NCI-H748 treated with DMSO at 0.1 percent for 48 hours (cell line): ENCODE measurements around the gene LRRC27.

Experiments
- DNase-seq: peaks from one replicate; lab custom pipeline; 2025; lab: John Stamatoyannopoulos, UW

Gene LRRC27

DNA sequence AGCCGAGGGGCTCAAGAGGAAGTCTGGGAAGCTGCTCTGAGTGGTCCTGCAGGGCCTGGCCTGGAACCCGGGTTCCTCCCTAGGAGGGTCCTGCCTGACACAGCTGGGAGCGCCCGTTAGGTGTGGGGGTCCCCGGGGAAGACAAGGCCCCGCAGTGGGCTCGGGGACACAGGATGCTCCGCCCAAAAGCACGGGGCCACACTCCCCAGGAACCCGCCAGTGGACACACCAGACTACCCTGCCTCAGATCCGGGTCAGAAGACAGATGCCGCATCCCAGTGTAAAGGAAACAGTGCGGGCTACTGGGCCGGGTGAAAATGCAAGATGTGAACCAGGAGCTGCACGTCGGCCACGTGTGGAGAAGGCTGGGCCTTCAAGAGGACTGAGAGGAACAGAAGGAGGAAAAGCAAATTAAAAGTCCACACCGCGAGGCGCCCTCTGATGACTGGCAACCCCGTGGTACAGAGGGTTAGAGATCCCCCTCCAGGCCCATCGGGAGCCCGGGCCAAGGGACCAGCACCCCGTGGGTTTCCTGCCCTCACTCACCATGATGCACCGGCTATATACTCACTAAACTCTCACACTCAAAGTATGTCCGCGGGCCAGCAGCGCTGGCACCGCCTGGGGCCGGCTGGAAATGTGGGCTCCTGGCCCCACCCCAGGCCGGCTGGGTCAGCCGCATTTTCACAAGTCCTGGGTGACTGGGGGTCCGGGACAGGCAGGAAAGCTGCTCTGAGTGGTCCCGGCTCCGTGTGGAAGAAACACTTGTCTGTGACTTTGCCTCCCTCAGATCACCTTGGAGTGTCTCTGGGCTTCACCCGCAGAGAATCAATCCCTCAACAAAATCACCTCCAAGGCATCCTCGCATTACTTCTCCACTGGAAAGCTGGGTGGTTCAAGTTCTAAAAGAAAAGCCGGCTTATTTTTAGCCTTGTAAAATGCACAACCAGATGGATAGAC is 30.3 kb upstream of the LRRC27 start:
- no peak for DNase-seq

DNA sequence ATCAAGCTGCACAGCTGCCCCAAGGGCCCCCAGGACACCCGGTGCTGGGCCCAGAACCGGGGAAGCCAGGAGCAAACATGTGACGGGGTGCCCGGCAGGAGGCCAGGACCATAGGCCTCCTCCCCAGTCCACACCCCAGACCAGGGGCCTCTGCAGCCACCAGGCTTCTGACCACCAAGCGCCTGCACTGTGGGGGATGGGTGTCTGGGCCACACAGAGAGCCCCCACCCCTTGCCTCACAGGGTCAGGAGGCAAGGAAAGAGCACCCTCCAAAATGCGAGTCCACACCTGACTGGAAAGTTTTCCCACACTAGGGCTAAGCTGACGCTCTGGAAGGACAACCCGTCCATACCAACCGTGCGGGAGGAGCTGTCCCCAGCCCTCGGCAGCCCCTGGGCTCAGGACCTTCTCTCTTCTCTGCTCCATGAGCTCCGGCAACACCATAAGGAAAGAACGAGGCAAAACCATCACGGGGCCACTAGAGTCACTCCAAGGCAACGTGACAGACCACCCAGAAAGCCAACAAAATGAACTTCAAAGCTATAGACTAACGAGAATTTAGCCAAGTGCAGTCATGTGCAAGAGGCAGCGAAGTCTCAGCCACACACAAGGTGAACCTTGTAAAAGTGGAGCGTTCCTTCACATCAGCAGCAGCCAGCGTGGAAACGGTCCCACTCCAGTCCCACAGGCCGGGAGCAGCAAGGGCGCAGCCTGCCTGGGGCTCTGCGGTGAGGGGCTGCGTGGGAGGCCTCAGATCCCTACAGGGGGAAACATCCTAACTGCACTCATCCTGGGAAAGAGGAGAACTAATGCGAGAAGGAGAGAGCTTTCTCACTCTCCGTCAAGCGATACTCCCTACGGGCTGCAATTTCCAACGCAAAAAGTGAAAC is 29.3 kb upstream of the LRRC27 start:
- DNase-seq, result no peak

DNA sequence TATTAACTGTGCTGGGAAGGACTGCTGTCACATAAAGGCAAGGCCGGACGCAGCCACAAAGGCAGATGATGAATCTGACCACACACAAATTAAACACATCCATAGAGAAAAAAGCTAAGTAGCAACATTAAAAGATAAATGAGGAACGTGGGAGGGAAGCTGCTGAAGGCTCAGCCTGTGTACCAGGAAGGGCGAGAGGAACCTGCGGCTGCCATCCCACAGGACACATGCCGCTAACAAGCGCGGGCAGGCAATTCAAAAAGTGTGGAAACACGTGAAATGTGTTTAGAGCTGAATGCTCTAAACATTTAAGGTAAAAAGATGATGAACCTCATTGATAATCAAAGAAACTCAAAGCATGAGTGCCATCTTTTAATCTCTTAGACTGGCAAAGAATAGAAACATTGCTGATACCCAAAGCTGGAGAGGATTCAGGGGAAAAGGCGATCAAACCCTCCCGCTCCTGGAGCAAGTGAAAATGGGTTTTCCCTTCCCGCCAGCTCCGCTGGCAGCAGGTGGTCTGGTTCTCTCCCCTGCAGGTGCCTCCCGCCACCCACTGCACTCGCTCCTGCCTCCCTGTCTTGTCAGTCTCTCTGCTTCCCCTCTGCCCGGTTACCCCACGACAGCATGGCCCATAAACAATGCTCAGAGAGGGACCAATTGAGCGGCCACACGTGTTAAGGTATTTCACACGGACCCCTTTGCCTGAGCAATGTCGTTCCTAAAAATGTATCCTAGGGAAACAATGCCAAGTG is 28.5 kb upstream of the LRRC27 start:
- DNase-seq, result no peak

DNA sequence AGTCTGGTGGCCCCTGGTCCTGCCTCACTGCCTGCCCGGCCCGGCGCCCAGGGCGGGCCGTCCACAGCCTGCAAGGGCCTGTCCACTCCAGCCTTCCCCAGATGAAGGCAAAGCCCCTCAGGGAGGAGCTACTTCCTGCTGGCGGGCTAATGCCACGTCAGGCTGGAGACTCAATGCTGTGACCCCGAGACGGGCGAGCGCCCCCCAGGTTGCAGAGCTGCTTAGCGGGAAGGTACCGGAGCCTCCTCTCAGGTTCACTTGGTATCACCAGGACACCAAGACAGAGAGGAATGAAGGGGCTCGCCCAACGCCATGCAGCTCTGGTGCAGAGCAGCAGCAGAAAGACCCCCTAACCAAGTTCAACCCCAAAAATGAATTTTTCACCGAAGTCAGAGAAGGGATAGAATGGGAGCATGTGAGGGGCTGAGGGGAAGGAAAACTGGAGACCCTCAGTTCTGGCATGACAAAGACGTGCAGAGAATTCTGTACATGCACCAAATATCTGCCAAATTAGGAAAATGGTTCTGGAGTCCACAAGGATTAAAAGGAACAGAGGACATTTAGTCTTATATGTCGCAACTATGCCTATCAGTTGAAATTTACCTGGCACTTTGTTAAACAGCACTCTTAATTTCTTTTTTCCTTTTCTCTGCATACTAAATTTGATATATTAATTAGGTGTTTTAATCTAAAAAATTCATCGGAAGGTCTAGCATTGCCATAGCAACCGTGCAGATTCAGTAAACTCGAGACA is 27.1 kb upstream of the LRRC27 start:
- DNase-seq, result no peak

DNA sequence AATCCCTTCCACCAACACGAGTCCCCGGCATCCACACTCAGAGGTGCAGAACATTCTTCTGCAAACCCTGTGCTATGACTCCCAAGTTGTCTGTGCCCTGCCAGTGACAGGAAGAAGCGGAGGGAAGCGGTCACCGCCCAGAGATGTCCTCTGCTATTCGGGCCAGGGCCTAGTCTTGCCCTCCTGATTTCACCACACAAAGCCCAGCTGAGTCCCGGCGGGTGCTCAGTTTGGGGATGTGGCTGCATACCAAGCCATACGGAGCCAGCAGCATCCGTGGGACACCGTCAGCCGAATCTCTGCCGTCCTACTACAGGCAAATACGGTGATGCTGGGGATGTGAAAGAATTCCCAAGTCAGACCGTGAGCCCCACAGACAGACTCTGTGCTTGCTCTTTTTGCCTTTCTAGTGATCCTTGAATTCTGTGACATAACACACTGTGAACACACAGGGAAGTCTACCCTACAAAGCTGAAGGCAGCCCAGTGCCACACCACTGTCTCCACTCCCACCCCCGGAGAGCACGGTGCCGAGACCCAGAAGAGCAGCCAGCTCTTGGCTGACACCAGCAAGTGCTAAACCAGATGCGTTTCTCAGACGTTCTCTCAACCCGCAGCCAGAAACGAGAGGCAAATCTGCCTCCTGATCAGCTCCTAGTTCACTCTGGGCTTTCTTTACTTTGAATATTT is 26.2 kb upstream of the LRRC27 start:
- DNase-seq, result no peak

DNA sequence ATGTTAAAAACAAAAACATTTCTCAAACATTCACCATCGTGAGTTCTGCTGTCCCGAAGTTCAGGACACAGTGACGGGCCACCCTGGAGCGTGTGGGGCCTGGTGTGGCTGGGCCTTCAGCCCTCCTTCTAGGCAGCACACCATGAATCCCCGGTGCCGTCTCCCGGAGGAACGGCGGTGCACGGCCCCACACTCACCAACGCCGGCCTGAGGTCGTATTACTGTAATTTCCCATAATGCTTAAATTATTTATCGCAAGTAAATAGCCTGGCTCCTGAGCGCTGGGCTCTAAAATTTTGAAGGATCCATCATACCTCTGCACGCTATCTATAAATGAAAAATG is 25.7 kb upstream of the LRRC27 start:
- DNase-seq, result no peak

DNA sequence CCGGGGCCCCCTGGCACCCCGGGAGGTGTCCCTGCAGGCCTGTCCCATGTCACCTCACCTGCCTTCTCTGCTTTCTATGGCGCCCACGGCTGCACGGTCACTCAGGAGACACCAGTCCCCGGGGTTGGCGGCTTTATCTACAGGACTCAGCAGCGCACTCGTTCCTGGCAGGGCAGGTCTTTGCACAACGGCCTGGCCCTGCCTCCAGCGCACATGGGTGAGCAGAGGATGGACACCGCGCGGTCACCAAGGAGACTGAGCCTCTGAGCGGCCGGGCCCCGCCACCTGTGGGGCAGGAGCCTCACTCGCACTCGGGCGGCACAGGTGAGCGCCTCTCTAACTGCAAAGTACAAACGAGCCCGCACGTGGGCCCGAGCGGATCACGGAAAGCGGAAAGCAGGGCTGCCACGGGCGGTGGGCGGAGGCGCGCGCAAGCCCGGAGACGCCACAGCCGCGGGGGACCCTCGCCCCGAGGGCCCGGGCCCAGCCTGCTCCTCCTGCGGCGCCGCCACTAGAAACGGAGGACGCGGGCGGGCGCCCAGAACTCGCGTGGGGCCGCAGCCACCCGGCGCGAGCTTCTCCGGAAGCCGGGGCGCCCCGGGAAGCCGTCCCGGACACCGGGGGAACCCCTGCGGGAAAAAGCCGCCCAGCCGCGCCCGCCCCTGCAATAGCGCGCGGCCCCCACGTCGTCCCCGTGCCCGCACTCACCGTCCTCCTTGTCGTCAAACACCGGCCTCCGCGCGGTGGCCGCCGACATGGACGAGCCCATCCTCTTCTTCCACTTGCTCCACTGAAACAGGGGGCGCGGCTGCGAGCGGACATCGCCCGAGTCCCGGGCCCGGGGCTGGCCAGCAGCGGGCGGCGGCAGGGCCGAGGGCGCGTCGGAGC is 24.9 kb upstream of the LRRC27 start:
- peak; percentile 53 for DNase-seq

DNA sequence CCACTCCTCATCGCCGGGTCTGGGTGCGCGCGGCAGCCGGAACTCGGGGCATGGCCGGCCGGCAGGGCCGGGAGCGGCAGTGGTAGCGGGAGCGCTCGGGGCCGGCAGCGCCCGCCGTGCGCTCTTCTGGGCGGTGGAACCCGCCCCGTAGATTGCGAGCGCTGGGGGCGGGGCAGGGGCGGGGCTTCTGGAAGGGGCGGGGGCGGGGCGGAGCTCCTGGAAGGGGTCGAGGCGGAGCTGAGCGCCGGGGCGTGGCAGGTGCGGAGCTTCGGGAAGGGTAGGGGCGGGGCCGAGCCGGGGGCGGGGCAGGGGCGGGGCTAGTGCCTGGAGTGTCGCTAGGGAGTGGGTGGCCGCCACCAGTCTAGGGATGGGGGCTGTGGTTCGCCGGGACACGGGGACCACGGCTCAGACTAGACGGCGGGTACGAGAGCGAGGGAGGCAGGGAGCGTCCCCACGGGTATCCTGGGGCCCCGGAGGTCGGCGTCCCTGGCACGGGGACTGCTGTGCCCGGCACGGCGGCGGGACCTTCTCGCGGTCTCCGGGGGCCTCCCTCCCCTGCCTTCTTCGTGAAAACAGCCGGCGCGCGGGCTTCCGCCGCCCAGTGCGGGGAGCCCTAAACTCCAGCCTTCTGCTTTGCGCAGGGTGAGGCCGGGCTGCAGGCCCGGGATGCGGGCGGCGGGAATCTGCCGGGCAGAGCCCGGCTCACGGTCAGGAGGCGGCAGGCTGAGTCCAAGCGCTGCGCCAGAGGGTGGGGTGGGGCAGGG is 24.0 kb upstream of the LRRC27 start, which contains the start of gene STK32C:
TSS of gene STK32C (minus strand) at position 128 of the 764 bp plus-strand sequence. CDS start at position 11, 117 bp downstream.
- peak; percentile 43 for DNase-seq

DNA sequence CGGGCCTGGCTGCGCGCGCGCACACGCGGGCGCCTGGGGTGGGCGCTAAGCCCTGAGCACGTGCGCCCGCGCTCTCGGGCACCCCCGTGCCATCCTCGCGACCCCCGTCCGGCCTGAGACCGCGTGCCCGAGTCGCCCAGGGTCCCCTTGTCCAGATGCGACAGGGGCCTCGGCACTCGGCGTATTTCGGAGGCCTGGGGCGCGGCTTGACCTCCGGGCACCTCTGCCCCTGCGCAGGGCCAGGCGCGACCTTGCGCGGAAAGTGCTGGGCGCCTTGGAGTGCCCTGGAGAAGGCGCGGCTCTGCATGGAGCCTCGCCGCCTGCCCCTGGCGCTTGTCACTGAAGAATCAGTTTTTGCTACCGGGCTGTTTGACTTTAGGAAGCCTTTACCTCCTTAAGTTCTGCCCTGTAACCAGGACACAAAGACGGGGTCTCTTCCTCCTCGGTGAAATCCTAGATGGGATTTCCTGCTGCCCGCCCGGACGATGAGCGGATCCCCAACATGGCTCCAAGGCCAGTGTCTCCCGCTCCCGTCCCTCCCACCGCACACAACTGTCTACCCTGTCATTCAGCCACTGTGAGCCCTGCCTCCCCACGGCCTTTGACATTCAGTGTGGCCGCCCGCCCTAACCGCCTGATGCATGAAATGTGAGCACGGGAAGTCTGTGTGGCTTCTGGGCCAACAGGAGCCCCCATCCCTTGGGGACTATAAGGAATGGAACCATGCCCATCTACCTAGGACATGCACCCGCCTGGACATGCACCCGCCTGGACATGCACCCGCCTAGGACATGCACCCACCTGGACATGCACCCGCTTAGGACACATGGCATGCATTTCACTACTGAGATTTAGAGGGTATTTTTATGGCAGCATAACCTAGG is 23.2 kb upstream of the LRRC27 start:
- no peak for DNase-seq

DNA sequence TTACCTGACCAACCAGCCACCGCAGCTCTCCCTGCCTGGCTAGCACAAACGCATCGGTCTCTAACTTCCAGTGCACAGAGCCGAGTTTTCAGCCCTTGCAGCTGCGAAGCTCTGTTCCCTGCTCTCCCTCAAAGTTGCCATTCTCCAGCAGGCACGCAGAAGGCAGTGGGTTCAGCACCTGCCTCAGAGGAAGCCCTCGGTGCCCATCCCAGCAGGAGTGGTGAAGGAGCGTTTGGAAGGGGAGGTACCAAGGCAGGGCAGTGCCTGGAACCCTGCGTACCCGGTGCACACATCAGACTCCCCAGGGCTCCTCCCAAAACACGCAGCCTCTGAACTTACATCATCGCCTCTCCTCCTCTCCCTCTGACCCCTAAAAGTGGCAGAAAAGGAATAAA is 22.5 kb upstream of the LRRC27 start:
- no peak for DNase-seq

DNA sequence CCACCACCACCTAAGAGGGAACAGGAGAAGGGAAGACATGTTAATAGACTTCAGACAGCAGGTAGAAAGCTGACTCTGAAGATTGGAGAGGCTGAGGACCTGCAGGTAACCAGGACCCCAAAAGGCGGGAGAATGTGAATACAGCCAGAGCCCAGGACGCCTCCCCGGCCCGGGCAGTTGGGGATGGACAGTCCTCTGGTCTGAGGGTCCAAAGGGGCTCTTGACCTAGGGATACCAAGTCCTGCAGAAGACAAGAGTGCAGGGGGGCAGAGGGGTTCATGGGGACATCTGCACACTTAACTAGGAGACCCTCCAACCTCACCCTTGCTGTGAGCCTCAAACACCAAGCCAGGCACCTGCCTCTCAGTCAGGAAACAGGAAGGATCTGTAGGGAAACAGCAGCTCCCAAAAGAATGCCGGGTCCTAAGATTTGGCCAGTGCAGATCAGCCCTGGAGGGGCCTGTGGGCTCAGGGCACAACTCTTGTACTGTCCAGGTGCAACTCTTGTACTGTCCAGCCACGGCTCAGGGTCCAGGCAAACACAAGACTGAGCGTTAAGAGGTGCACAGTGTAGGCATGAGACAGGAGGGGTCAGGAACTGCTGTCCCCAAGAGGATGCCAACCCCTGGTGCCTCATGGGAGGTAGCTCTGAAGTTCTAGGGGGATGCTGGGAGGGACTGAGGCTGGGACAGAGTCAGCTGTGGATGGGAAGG is 22.0 kb upstream of the LRRC27 start:
- no peak for DNase-seq

DNA sequence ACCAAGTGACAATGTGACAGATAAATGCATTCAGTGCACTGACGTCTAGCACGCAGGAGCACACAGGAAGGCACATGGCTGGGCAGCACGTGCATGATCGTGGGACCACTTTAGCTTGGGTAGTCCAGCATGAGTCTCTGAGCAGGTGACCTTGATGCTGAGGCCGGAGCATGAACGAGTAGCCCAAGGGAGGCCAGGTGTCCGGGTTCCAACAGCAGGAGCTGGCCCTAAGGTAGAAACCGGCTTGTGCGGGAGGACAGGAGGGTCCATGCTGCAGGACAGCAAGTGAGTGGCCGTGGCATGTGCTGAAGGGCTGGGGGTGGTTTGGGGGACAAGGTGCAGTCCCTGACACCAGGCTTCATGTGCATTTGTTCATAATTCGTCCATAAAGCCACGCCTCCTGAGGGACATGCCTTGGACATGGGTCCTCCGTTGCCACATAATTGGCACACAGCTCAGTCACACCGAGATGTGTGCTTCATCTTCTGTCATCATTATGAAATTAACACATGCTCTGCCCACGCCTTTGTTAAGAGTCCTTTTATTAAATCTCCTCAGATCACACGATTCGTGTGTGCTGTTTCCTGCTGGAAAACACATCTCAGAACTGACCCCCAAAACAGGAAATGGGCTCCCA is 21.2 kb upstream of the LRRC27 start:
- no peak for DNase-seq

DNA sequence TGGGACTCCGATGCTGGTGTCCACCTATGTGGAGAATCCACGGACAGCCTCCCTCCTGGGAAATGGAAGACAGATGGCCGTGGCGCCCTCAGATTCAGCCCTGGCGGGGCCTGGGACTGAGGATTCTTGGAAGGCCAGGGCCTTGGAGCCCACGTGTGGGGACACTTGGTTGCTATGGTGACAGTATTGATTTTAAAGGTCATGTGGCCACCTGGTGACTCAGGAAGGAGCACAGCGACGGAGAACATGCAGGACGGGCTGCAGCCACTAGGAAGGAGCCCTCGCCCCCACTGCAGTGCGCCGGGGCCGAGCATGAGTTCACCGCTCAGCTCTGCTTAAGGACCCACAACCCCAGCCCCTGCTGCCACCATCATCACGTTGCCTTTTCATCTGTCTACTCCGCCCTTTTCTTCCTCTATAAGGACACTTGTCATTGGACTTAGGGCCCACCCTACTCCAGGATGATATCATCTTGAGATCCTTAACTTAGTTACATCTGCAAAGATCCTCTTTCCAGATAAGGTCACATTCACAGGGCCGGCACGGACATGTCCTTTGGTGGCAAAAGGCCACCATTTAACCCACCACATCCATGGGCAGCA is 20.6 kb upstream of the LRRC27 start:
- DNase-seq, result no peak

DNA sequence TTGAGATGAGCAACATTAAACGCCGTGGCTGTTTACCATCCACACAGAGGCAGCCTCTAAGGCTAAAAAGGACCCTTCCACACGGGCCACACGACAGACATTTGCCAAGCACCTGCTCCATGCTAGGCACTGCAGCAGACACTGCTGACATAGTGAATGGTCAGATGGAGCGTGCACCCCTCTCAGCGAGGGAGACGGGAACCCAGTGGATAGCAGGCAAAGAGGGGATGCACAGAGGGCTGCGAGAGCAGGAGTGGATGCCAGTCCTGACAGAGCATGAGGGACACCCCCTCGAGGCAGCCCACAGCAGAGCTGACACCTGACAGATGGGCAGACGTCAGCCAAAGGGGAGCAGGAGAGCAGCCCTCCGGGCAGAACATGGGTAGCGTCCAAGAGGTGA is 18.7 kb upstream of the LRRC27 start:
- DNase-seq, result no peak

DNA sequence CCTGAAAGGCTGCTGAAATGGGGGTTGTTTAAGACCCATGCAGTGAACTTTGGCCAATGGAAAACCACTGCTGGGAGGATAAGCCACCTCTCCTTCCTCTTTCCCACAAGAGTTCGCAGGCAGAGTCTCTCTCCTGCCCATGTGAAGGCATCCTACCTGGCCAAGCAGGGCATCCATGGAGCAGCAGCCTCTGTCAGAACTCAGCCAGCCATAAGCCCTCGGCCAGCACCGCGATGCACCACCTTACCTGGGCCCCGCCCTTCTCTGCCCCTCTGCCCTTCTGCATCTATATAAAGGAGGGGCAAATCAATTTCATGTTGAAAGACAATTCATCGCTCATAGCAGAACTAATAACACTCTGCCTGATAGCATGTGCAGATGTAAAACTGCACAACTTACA is 18.1 kb upstream of the LRRC27 start:
- DNase-seq, result no peak

DNA sequence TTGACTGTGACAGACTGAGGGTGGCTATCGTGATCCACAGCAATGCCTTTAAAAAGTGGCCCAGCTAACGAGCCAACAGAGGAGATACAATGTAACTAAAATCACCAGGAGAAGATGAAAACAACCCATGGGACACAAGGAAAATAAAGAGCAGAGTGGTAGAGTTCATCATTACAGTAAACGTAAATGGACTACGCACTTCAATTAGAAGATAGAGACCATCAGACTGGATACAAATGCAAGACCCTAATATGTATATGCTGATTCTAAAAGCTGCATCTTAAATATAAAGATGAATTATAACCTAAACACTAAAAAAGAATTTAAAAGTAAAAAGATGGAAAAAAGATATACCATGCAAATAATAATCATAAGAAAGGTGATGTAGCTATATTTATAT is 17.7 kb upstream of the LRRC27 start:
- no peak for DNase-seq
